A549 (cell line): ENCODE data around the gene CALR3. TPM values are rescaled to one million over a fixed set of nuclear protein-coding genes. Genes with fewer than 3 reads are reported as not detected.

Experiments
- ATAC-seq, 2 experiments: fragments of 200-7000 bp in 1 of 2; fragments of >200 bp in 1 of 2; cut with Nextera tagmentation in 1 of 2; cut with Tn5 transposase in 1 of 2; 3 replicates each; pipeline versions ENCODE4 v1.8.0 to v1.9.1; 2018 to 2020; ENCODE audit warnings: mild to moderate bottlenecking in 1 of 2, moderate library complexity in 1 of 2
- CTCF ChIA-PET: fragments of 300-600 bp; sonication (Branson Sonifier 250); formaldehyde crosslinking; extraction: SDS; loops from one replicate; lab custom pipeline; 2021; ENCODE audit warnings: antibody characterized with exemption, inconsistent platforms; lab: Yijun Ruan, JAX
- POLR2A ChIA-PET: fragments of 350-600 bp; formaldehyde crosslinking; extraction: SDS; loops from one replicate; lab custom pipeline; 2021; ENCODE audit warnings: antibody characterized with exemption, inconsistent platforms; lab: Yijun Ruan, JAX
- DNase-seq, 2 experiments: peaks; one replicate each; pipeline versions ENCODE4 v3.0.0 to v3.0.0-alpha.2; 2011 to 2016; ENCODE audit warnings: low read depth in 1 of 2, low spot score in 1 of 2
- FAIRE-seq: peaks from 2 replicates; lab custom pipeline; 2011; peaks lifted over from hg19 to GRCh38; lab: Jason Lieb, UNC
- H3K27ac ChIP-seq, 2 experiments: fragments of >200 bp; sonication (Bioruptor Twin); formaldehyde crosslinking; 3 replicates each; pipeline ENCODE4 v1.5.1; 2016 to 2017
- H3K4me1 ChIP-seq: fragments of >200 bp; sonication (Bioruptor Twin); formaldehyde crosslinking; 3 replicates; pipeline ENCODE4 v1.6.1; 2016
- H3K4me2 ChIP-seq: fragments of >200 bp; sonication (Bioruptor Twin); formaldehyde crosslinking; 3 replicates; pipeline ENCODE4 v1.6.1; 2016
- H3K4me3 ChIP-seq: fragments of >200 bp; sonication (Bioruptor Twin); formaldehyde crosslinking; 3 replicates; pipeline ENCODE4 v1.5.1; 2016
- H3K9me3 ChIP-seq: fragments of >200 bp; sonication (Bioruptor Twin); formaldehyde crosslinking; 3 replicates; pipeline ENCODE4 v1.6.1; 2016
- ATOH8 ChIP-seq: fragments of 250-450 bp; sonication (Bioruptor Pico); IDR thresholded peaks from 2 replicates; pipeline ENCODE4 v1.5.0; 2020; ENCODE audit warnings: low read depth, mild to moderate bottlenecking, moderate library complexity
- BCL3 ChIP-seq: fragments of >200 bp; sonication (Bioruptor Twin); formaldehyde crosslinking; IDR thresholded peaks from 3 replicates; pipeline ENCODE4 v1.6.1; 2016
- BHLHE40 ChIP-seq: IDR thresholded peaks from 2 replicates; pipeline ENCODE4 v1.6.1; 2012; ENCODE audit warnings: low read depth, low read length, inconsistent platforms
- CBX2 ChIP-seq: fragments of 200-600 bp; sonication (generic); IDR thresholded peaks from 2 replicates; pipeline ENCODE4 v1.6.1; 2016; ENCODE audit warnings: low read depth, mild to moderate bottlenecking, borderline replicate concordance
- CHD2 ChIP-seq: fragments of 150-350 bp; IDR thresholded peaks from 2 replicates; pipeline ENCODE4 v1.6.1; 2014; ENCODE audit warnings: low read length; ENCODE audit not compliant: partially characterized antibody
- CHD4 ChIP-seq: fragments of 200-600 bp; sonication (generic); IDR thresholded peaks from 2 replicates; pipeline ENCODE4 v1.6.1; 2016; ENCODE audit warnings: antibody characterized with exemption, mild to moderate bottlenecking, borderline replicate concordance
- E2F6 ChIP-seq: IDR thresholded peaks from 2 replicates; pipeline ENCODE4 v1.6.1; 2012; ENCODE audit warnings: low read depth, borderline replicate concordance
- EHF ChIP-seq: fragments of 250-450 bp; sonication (Bioruptor Pico); IDR thresholded peaks from 2 replicates; pipeline ENCODE4 v1.5.0; 2020; ENCODE audit warnings: mild to moderate bottlenecking
- EP300 ChIP-seq, 2 experiments: fragments of >200 bp; sonication (Bioruptor Twin); formaldehyde crosslinking; IDR thresholded peaks; 2 replicates in 1 of 2; 3 replicates in 1 of 2; pipeline ENCODE4 v1.6.1; 2016 to 2017
- FOSB ChIP-seq: fragments of 250-450 bp; sonication (Bioruptor Pico); IDR thresholded peaks from 2 replicates; pipeline ENCODE4 v1.5.0; 2020; ENCODE audit warnings: mild to moderate bottlenecking, moderate library complexity
- GATA3 ChIP-seq: IDR thresholded peaks from 2 replicates; pipeline ENCODE4 v1.6.1; 2012; ENCODE audit warnings: borderline replicate concordance
- HEYL ChIP-seq: fragments of 250-450 bp; sonication (Bioruptor Pico); IDR thresholded peaks from 2 replicates; pipeline ENCODE4 v1.8.0; 2021; ENCODE audit warnings: mild to moderate bottlenecking, moderate library complexity
- HOXB13 ChIP-seq: fragments of 250-450 bp; sonication (Bioruptor Pico); IDR thresholded peaks from 2 replicates; pipeline ENCODE4 v1.5.0; 2020; ENCODE audit warnings: low read depth, mild to moderate bottlenecking, moderate library complexity
- KDM1A ChIP-seq: fragments of 200-600 bp; sonication (generic); IDR thresholded peaks from 2 replicates; pipeline ENCODE4 v1.6.1; 2016; ENCODE audit warnings: low read depth, mild to moderate bottlenecking
- MAZ ChIP-seq: fragments of 150-350 bp; IDR thresholded peaks from 2 replicates; pipeline ENCODE4 v1.6.1; 2014; ENCODE audit warnings: antibody characterized with exemption, low read depth, low read length, borderline replicate concordance
- NFE2L2 ChIP-seq: fragments of 150-350 bp; conservative IDR thresholded peaks from 2 replicates; pipeline ENCODE4 v1.6.1; 2014; ENCODE audit warnings: low read length
- PBX3 ChIP-seq: IDR thresholded peaks from 2 replicates; pipeline ENCODE4 v1.6.1; 2012
- PHF8 ChIP-seq: fragments of 200-600 bp; sonication (generic); IDR thresholded peaks from 2 replicates; pipeline ENCODE4 v1.6.1; 2016; ENCODE audit warnings: low read depth, mild to moderate bottlenecking, antibody characterized with exemption, moderate library complexity, borderline replicate concordance
- POLR2A ChIP-seq: IDR thresholded peaks from 2 replicates; pipeline ENCODE4 v1.6.1; 2012; ENCODE audit warnings: mild to moderate bottlenecking, low read length
- POLR2AphosphoS2 ChIP-seq: conservative IDR thresholded peaks from 2 replicates; pipeline ENCODE4 v1.6.1; 2012; ENCODE audit warnings: low read length, improper control_type of control experiment, inconsistent platforms
- RCOR1 ChIP-seq: fragments of 150-350 bp; IDR thresholded peaks from 2 replicates; pipeline ENCODE4 v1.6.1; 2014; ENCODE audit warnings: antibody characterized with exemption, low read length, low read depth
- REST ChIP-seq: fragments of 200-600 bp; sonication (generic); IDR thresholded peaks from 2 replicates; pipeline ENCODE4 v1.6.1; 2016; ENCODE audit warnings: antibody characterized with exemption, mild to moderate bottlenecking, moderate library complexity
- RFX5 ChIP-seq: fragments of 450-650 bp; IDR thresholded peaks from 2 replicates; pipeline ENCODE4 v1.7.1; 2014; ENCODE audit warnings: antibody characterized with exemption, mild to moderate bottlenecking, moderate library complexity
- USF2 ChIP-seq: fragments of 450-650 bp; IDR thresholded peaks from 2 replicates; pipeline ENCODE4 v1.6.1; 2014; ENCODE audit warnings: antibody characterized with exemption
- ZFP36 ChIP-seq: fragments of 450-650 bp; IDR thresholded peaks from 2 replicates; pipeline ENCODE4 v1.6.1; 2014; ENCODE audit warnings: borderline replicate concordance; ENCODE audit not compliant: partially characterized antibody
- ZSCAN20 ChIP-seq: fragments of 250-450 bp; sonication (Bioruptor Pico); IDR thresholded peaks from 2 replicates; pipeline ENCODE4 v1.8.0; 2022; ENCODE audit warnings: mild to moderate bottlenecking, moderate library complexity
- WGBS: methylation state at CpG from one replicate; pipeline ENCODE4 v1.1.6; 2017; ENCODE audit errors: missing lambda C conversion rate; 5-methylcytosine and 5-hydroxymethylcytosine counted together
- polyA plus RNA-seq, 4 experiments: library from polyadenylated mRNA; depleted of rRNA in 3 of 4; stranded (reverse); fragments of >200 nt; fragmentation: RNase III in 1 of 4; extraction: RNeasy Plus Mini Kit Qiagen cat#74134 plus additional on column Dnase treatment in 1 of 4; gene quantifications; 2 replicates in 3 of 4; 3 replicates in 1 of 4; pipeline ENCODE4 v1.2.3, GENCODE V29; 2011 to 2017

CALR3 gene
- polyA plus RNA-seq, 2 of the 4 experiments (the other 2 are of a cell fraction), result 0.10 TPM; not detected in 1

- no peak for TF ChIP-seq REST
- TF ChIP-seq, all 56 proteins: peak for 0
Measured at GRCh38 chr19:16537111-16537510, 41.1 kb upstream of the CALR3 start (continued).

GRCh38 chr19:16536130-16536529, 40.2 kb upstream of the CALR3 start:
- H3K4me2 ChIP-seq, result no peak overlapping the region
- TF ChIP-seq PBX3 (no peak), PHF8 (no peak), E2F6 (no peak), CHD4 (no peak), GATA3 (no peak), KDM1A (no peak), ZSCAN20 (CRISPR knock-in tag) (no peak), BCL3 (no peak), EP300 (IDR thresholded peaks at IDR 0.05) (no peak), ATOH8 (CRISPR knock-in tag) (no peak), HOXB13 (no peak), MAZ (no peak), RCOR1 (no peak), HEYL (CRISPR knock-in tag) (no peak), RFX5 (no peak), NFE2L2 (no peak), CHD2 (no peak)
- ChIA-PET POLR2A (no interaction called here), CTCF (interaction anchor here (0.8 kb wide), 1 partner anchor 30 kb away, joined by 3 read pairs; no protein-coding TSS in a partner anchor)
- WGBS, result 88% methylated on average over 6 of the region's 9 CpGs
- ATAC-seq (peak; percentile 46; a peak in 4 of 6 replicates), FAIRE-seq (no peak), DNase-seq (no peak)
- no peaks in the 10 kb centered on the region for H3K9me3 ChIP-seq
- peaks cover 7% of the 10 kb centered on the region for H3K4me1 ChIP-seq
- no peak overlapping the region for H3K27ac ChIP-seq
- H3K4me3 ChIP-seq, result no peak overlapping the region

GRCh38 chr19:16535381-16535780, 39.4 kb upstream of the CALR3 start:
- Histone ChIP-seq H3K27ac (no peak overlapping the region), H3K4me3 (no peak overlapping the region), H3K9me3 (no peaks in the 10 kb centered on the region), H3K4me2 (no peak overlapping the region), H3K4me1 (no peaks in the 10 kb centered on the region)
- ATAC-seq, result no peak
- POLR2A ChIA-PET, result interaction anchor here (0.6 kb wide), 1 partner anchor 35 kb away, joined by 3 read pairs; no protein-coding TSS in a partner anchor
- WGBS, result 90% methylated on average over 10 of the region's 18 CpGs
- CTCF ChIA-PET, result interaction anchor here (0.6 to 0.7 kb wide), 2 partner anchors 44 to 279 kb away, joined by 3 read pairs; no protein-coding TSS in a partner anchor
- no peak for DNase-seq
- no peak for TF ChIP-seq BHLHE40
- no peak for TF ChIP-seq POLR2AphosphoS2
- no peak for TF ChIP-seq CBX2
- TF ChIP-seq MAZ, result no peak
- TF ChIP-seq USF2, result no peak
- no peak for TF ChIP-seq PBX3
- no peak for TF ChIP-seq EHF (CRISPR knock-in tag)
- no peak for TF ChIP-seq NFE2L2
- TF ChIP-seq POLR2A, result no peak
- no peak for TF ChIP-seq FOSB (CRISPR knock-in tag)
- no peak for TF ChIP-seq ZFP36
- TF ChIP-seq CHD4, result no peak
- TF ChIP-seq RCOR1, result no peak
- no peak for TF ChIP-seq CHD2
- FAIRE-seq, result no peak
